Anterior cingulate cortex (tissue), 58 donors: Measurements from ENCODE around the gene SSUH2.
A peak's percentile ranks its signal among the peaks of the same experiment; 100 is the strongest.
"Not testable (repeated sequence)": the region's sequence is repeated elsewhere in the genome, so short reads cannot be mapped to it uniquely, and the experiment has no call there.

Experiments
- DNase-seq, 58 donors: peaks; one replicate each; lab custom pipeline; 2025; lab: John Stamatoyannopoulos, UW

The SSUH2 gene

GRCh38 chr3:8644748-8645390, at the start of gene SSUH2:
TSS of gene SSUH2 (minus strand) at chr3:8644798. CDS start at chr3:8644758, 40 bp downstream.
- no peak for DNase-seq

- not testable (repeated sequence) for DNase-seq
Observed at GRCh38 chr3:8691295-8691694, 46.7 kb upstream of the SSUH2 start.

- not testable (repeated sequence) for DNase-seq
Observed at GRCh38 chr3:8684992-8685391, 40.4 kb upstream of the SSUH2 start.

GRCh38 chr3:8682850-8683574, 38.4 kb upstream of the SSUH2 start:
- not testable (repeated sequence) for DNase-seq

GRCh38 chr3:8681881-8682538, 37.4 kb upstream of the SSUH2 start:
- DNase-seq: not testable (repeated sequence)

- no peak for DNase-seq
Observed at GRCh38 chr3:8681349-8681748, 36.8 kb upstream of the SSUH2 start.

GRCh38 chr3:8679817-8680553, 35.4 kb upstream of the SSUH2 start:
- not testable (repeated sequence) for DNase-seq

- DNase-seq: no peak
Observed at GRCh38 chr3:8678751-8679150, 34.2 kb upstream of the SSUH2 start.

GRCh38 chr3:8677258-8677657, 32.7 kb upstream of the SSUH2 start:
- DNase-seq: not testable (repeated sequence)

GRCh38 chr3:8675591-8675990, 31.0 kb upstream of the SSUH2 start:
- DNase-seq: not testable (repeated sequence)

- DNase-seq: no peak
Observed at GRCh38 chr3:8673083-8673737, 28.6 kb upstream of the SSUH2 start.

- no peak for DNase-seq
Observed at GRCh38 chr3:8669019-8669418, 24.4 kb upstream of the SSUH2 start.

GRCh38 chr3:8668216-8668615, 23.6 kb upstream of the SSUH2 start:
- no peak for DNase-seq

- DNase-seq: no peak
Observed at GRCh38 chr3:8667463-8668091, 23.0 kb upstream of the SSUH2 start.

- DNase-seq: no peak
Observed at GRCh38 chr3:8665407-8665896, 20.9 kb upstream of the SSUH2 start.

- DNase-seq: peak in 31 of 58 donors; percentile 1 to 70 (median 8)
Observed at GRCh38 chr3:8663177-8664061, 18.8 kb upstream of the SSUH2 start.

GRCh38 chr3:8662594-8662993, 18.0 kb upstream of the SSUH2 start:
- DNase-seq: no peak
